Measurements from ENCODE around the gene MRPL24.

The MRPL24 gene

GRCh38 chr1:156709031-156709430 lies 31.9 kb downstream of the MRPL24 start (continued):
- TF ChIP-seq POU6F1 (CRISPR knock-in tag; IDR thresholded peaks at IDR 0.05; ENCODE audit: borderline replicate concordance, low read depth) (no peak), TOX (CRISPR knock-in tag; IDR thresholded peaks at IDR 0.05; ENCODE audit: borderline replicate concordance) (no peak), CREB5 (CRISPR knock-in tag; IDR thresholded peaks at IDR 0.05; ENCODE audit: low read depth) (no peak), ARNTL (CRISPR knock-in tag; IDR thresholded peaks at IDR 0.05; ENCODE audit: borderline replicate concordance, low read depth) (no peak)

- peak; percentile 72 for TF ChIP-seq TSHZ2 (CRISPR knock-in tag; IDR thresholded peaks at IDR 0.05)
- TF ChIP-seq BACH2 (CRISPR knock-in tag; IDR thresholded peaks at IDR 0.05; ENCODE audit: borderline replicate concordance): no peak
- TF ChIP-seq PATZ1 (CRISPR knock-in tag; IDR thresholded peaks at IDR 0.05; ENCODE audit: borderline replicate concordance): peak; percentile 57; the same call in 1 of the 2 replicates
- no peak for ATAC-seq
Measured at GRCh38 chr1:156708218-156708661, 32.6 kb downstream of the MRPL24 start.

GRCh38 chr1:156707417-156708217 lies 33.3 kb downstream of the MRPL24 start:
- no peak for ATAC-seq
- TF ChIP-seq ARNTL (CRISPR knock-in tag; IDR thresholded peaks at IDR 0.05; ENCODE audit: borderline replicate concordance, low read depth) (no peak), TSHZ2 (CRISPR knock-in tag; IDR thresholded peaks at IDR 0.05) (0 out of 2 replicates have a peak, but pooled peaks have one; percentile 11), PATZ1 (CRISPR knock-in tag; IDR thresholded peaks at IDR 0.05; ENCODE audit: borderline replicate concordance) (no peak), SNAI2 (CRISPR knock-in tag; IDR thresholded peaks at IDR 0.05) (no peak), ZC3H10 (CRISPR knock-in tag; IDR thresholded peaks at IDR 0.05) (no peak), ZNF8 (CRISPR knock-in tag; IDR thresholded peaks at IDR 0.05) (no peak), ESRRG (CRISPR knock-in tag; IDR thresholded peaks at IDR 0.05) (no peak), PPARA (CRISPR knock-in tag; IDR thresholded peaks at IDR 0.05; ENCODE audit: borderline replicate concordance) (no peak), RARB (CRISPR knock-in tag; IDR thresholded peaks at IDR 0.05) (no peak), ZNF70 (CRISPR knock-in tag; IDR thresholded peaks at IDR 0.05) (0 out of 2 replicates have a peak, but pooled peaks have one; percentile 31), ZFP3 (CRISPR knock-in tag; IDR thresholded peaks at IDR 0.05) (no peak), ZNF565 (CRISPR knock-in tag; conservative IDR thresholded peaks at IDR 0.05; ENCODE audit: low read depth) (no peak), ZFP30 (CRISPR knock-in tag; IDR thresholded peaks at IDR 0.05) (no peak), TOX (CRISPR knock-in tag; IDR thresholded peaks at IDR 0.05; ENCODE audit: borderline replicate concordance) (no peak), OSR1 (CRISPR knock-in tag; IDR thresholded peaks at IDR 0.05) (no peak)

Measured in SK-N-SH treated with all-trans-retinoic acid at 6 μM for 48 hours (cell line).